ENCODE results near the gene BMPR1B.

The BMPR1B gene

DNA sequence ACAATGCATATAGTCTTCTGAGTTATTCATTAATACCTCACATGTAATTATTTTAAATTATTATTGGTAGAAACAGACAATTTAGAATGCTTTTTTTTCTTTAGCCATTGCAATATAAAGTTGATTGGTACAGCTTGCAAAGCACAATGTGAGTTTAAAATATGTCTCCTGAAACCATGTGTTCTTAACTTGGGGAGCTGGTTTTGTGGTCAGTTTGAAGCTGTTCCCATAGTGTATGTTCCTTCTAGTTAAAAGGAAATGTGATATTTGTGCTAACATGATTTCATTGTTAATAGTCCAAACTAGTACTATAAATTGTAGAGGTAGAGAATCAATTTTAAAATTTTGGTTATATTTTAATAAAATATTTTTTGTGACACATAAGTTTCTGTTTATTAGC is 247.2 kb downstream of the BMPR1B start (continued):
- TF ChIP-seq PRDM4 (tag by site-specific recombination; IDR thresholded peaks at IDR 0.05) (no peak), KLF10 (tag by site-specific recombination; IDR thresholded peaks at IDR 0.05) (no peak), REST (tag by site-specific recombination; IDR thresholded peaks at IDR 0.05) (no peak), ZNF112 (tag by site-specific recombination; IDR thresholded peaks at IDR 0.05) (no peak), ZNF221 (tag by site-specific recombination; IDR thresholded peaks at IDR 0.05; ENCODE audit: borderline replicate concordance) (no peak), ZNF311 (tag by site-specific recombination; IDR thresholded peaks at IDR 0.05; ENCODE audit: borderline replicate concordance) (no peak), ZNF26 (tag by site-specific recombination; IDR thresholded peaks at IDR 0.05) (no peak), ZNF585B (tag by site-specific recombination; IDR thresholded peaks at IDR 0.05) (no peak), ZNF354C (tag by site-specific recombination; IDR thresholded peaks at IDR 0.05; ENCODE audit: borderline replicate concordance, low read depth) (no peak), ZNF707 (tag by site-specific recombination; IDR thresholded peaks at IDR 0.05) (no peak)

- no peaks in the 10 kb centered on the region; a peak in 1 of 3 replicates for H3K36me3 ChIP-seq (ENCODE audit: control insufficient read depth in 2 of 2, insufficient read depth in 1 of 2, low read length in 2 of 2)
- ChIA-PET CTCF (interaction anchor here (0.6 kb wide), 1 partner anchor 81 kb away, joined by 4 read pairs; no protein-coding TSS in a partner anchor), POLR2A (no interaction called here)
- no peak overlapping the region for H3K4me3 ChIP-seq (ENCODE audit: low read depth, low read length)
- TF ChIP-seq PATZ1 (tag by site-specific recombination; IDR thresholded peaks at IDR 0.05), result no peak
- no peak for TF ChIP-seq GLI4 (tag by site-specific recombination; IDR thresholded peaks at IDR 0.05)
- peak; percentile 61 for TF ChIP-seq PRDM1 (tag by site-specific recombination; IDR thresholded peaks at IDR 0.05)
- TF ChIP-seq ZNF114 (tag by site-specific recombination; IDR thresholded peaks at IDR 0.05), result no peak
- TF ChIP-seq, protein P1, sequence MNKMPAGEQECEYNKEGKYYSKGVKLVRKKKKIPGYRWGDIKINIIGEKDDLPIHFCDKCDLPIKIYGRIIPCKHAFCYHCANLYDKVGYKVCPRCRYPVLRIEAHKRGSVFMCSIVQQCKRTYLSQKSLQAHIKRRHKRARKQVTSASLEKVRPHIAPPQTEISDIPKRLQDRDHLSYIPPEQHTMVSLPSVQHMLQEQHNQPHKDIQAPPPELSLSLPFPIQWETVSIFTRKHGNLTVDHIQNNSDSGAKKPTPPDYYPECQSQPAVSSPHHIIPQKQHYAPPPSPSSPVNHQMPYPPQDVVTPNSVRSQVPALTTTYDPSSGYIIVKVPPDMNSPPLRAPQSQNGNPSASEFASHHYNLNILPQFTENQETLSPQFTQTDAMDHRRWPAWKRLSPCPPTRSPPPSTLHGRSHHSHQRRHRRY (tag by site-specific recombination; IDR thresholded peaks at IDR 0.05), result no peak
- TF ChIP-seq ZNF571 (tag by site-specific recombination; IDR thresholded peaks at IDR 0.05), result no peak
- no peak for TF ChIP-seq TCF7L2 (IDR thresholded peaks at IDR 0.05; ENCODE audit: borderline replicate concordance, low read depth, low read length)
- no peak for TF ChIP-seq ZNF530 (tag by site-specific recombination; IDR thresholded peaks at IDR 0.05; ENCODE audit: low read depth)
- no peak for TF ChIP-seq RBAK (tag by site-specific recombination; IDR thresholded peaks at IDR 0.05)
- no peak for TF ChIP-seq ZNF223 (tag by site-specific recombination; IDR thresholded peaks at IDR 0.05)
- TF ChIP-seq ZXDB (tag by site-specific recombination; IDR thresholded peaks at IDR 0.05), result no peak
- TF ChIP-seq, protein P2, sequence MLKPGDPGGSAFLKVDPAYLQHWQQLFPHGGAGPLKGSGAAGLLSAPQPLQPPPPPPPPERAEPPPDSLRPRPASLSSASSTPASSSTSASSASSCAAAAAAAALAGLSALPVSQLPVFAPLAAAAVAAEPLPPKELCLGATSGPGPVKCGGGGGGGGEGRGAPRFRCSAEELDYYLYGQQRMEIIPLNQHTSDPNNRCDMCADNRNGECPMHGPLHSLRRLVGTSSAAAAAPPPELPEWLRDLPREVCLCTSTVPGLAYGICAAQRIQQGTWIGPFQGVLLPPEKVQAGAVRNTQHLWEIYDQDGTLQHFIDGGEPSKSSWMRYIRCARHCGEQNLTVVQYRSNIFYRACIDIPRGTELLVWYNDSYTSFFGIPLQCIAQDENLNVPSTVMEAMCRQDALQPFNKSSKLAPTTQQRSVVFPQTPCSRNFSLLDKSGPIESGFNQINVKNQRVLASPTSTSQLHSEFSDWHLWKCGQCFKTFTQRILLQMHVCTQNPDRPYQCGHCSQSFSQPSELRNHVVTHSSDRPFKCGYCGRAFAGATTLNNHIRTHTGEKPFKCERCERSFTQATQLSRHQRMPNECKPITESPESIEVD (tag by site-specific recombination; IDR thresholded peaks at IDR 0.05), result 0 out of 2 replicates have a peak, but pooled peaks have one; percentile 9
- no peaks in the 10 kb centered on the region for H3K9me3 ChIP-seq (ENCODE audit: control insufficient read depth, insufficient read depth, low read depth, low read length)
- H3K27ac ChIP-seq (ENCODE audit: extremely low read depth, low read depth, low read length), result no peak overlapping the region
- no peaks in the 10 kb centered on the region for H3K4me1 ChIP-seq (ENCODE audit: control insufficient read depth, insufficient read depth, low read length)
Measured at GRCh38 chr4:95007998-95008397, 250.2 kb downstream of the BMPR1B start.

Measured in HEK293 (cell line).